8988T (cell line): ENCODE measurements around the gene ABI1.

Source experiments
- DNase-seq: peaks from one replicate; pipeline ENCODE4 v3.0.0; 2011

Gene ABI1

GRCh38 chr10:26765549-26765948 lies 95.2 kb downstream of the ABI1 start:
- DNase-seq = no peak

GRCh38 chr10:26759008-26759407 lies 101.8 kb downstream of the ABI1 start:
- DNase-seq = no peak

- no peak for DNase-seq
Measured at GRCh38 chr10:26755443-26755903, 105.3 kb downstream of the ABI1 start.

- no peak for DNase-seq
Measured at GRCh38 chr10:26746061-26746460, 114.7 kb downstream of the ABI1 start.

GRCh38 chr10:26743841-26744240 lies 116.9 kb downstream of the ABI1 start:
- no peak for DNase-seq

GRCh38 chr10:26743091-26743490 lies 117.7 kb downstream of the ABI1 start:
- no peak for DNase-seq

- DNase-seq = no peak
Measured at GRCh38 chr10:26741368-26741767, 119.4 kb downstream of the ABI1 start.

- no peak for DNase-seq
Measured at GRCh38 chr10:26739071-26739631, 121.6 kb downstream of the ABI1 start.

- no peak for DNase-seq
Measured at GRCh38 chr10:26738301-26738911, 122.4 kb downstream of the ABI1 start.

- DNase-seq = no peak
Measured at GRCh38 chr10:26737730-26738129, 123.0 kb downstream of the ABI1 start.

- no peak for DNase-seq
Measured at GRCh38 chr10:26735435-26735834, 125.3 kb downstream of the ABI1 start.

- no peak for DNase-seq
Measured at GRCh38 chr10:26733750-26734568, 126.8 kb downstream of the ABI1 start.

- no peak for DNase-seq
Measured at GRCh38 chr10:26730552-26730951, 130.2 kb downstream of the ABI1 start.

- DNase-seq = no peak
Measured at GRCh38 chr10:26729395-26729794, 131.4 kb downstream of the ABI1 start.

GRCh38 chr10:26728957-26729356 lies 131.8 kb downstream of the ABI1 start:
- no peak for DNase-seq

GRCh38 chr10:26727005-26727404 lies 133.8 kb downstream of the ABI1 start:
- DNase-seq = no peak

GRCh38 chr10:26725837-26726727 lies 134.7 kb downstream of the ABI1 start:
- DNase-seq = no peak

GRCh38 chr10:26723016-26723415 lies 137.7 kb downstream of the ABI1 start:
- no peak for DNase-seq

GRCh38 chr10:26721561-26721960 lies 139.2 kb downstream of the ABI1 start:
- DNase-seq = no peak

- no peak for DNase-seq
Measured at GRCh38 chr10:26717476-26717875, 143.3 kb downstream of the ABI1 start.

- DNase-seq = no peak
Measured at GRCh38 chr10:26715137-26715487, 145.6 kb downstream of the ABI1 start.

GRCh38 chr10:26714415-26715136 lies 146.2 kb downstream of the ABI1 start:
- DNase-seq = no peak

- DNase-seq = no peak
Measured at GRCh38 chr10:26711324-26711723, 149.4 kb downstream of the ABI1 start.
